Memory B cell (primary cell): ENCODE data around the gene HOXB1.

ENCODE experiments used
- ATAC-seq: fragments of 150-1000 bp; cut with Tn5 transposase; 2 replicates; pipeline ENCODE4 v1.10.0; 2021; ENCODE audit warnings: low read depth, mild to moderate bottlenecking, moderate library complexity
- DNase-seq, 2 donors: peaks; one replicate each; pipeline ENCODE4 v3.0.0; 2022; ENCODE audit warnings: low spot score in 2 of 2
- H3K27ac Mint-ChIP-seq: one replicate; pipeline ENCODE4 v1.8.0; 2022; ENCODE audit warnings: mild to moderate bottlenecking, moderate library complexity, mixed read lengths
- H3K27me3 Mint-ChIP-seq: one replicate; pipeline ENCODE4 v1.8.0; 2022; ENCODE audit warnings: mixed read lengths
- H3K36me3 Mint-ChIP-seq: one replicate; pipeline ENCODE4 v1.8.0; 2022; ENCODE audit warnings: mild to moderate bottlenecking, mixed read lengths
- H3K4me1 Mint-ChIP-seq: one replicate; pipeline ENCODE4 v1.8.0; 2022; ENCODE audit warnings: mixed read lengths
- H3K4me3 Mint-ChIP-seq: one replicate; pipeline ENCODE4 v1.8.0; 2022; ENCODE audit warnings: mild to moderate bottlenecking, moderate library complexity, mixed read lengths
- H3K9me3 Mint-ChIP-seq: one replicate; pipeline ENCODE4 v1.8.0; 2022; ENCODE audit warnings: mixed read lengths

The HOXB1 gene

DNA sequence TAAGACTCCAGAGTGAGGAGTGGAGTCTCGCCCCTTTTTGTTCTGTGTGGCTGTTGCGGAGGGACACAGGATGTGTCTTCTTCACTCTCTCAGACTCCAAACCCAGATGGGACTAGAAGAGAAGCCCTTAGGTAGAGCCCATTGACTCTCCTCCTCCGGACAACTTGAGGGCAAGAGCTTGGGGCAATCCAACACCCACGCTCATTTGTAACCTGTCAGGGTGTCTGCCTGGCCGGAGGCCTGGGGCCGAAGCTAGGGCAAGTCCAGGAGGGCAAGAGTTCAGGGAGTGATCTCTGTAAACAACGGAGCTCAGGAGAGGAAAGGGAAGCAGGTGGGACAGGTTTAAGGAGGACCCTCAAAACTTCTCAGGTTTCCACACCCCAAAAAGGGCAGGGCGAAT, 1.4 kb upstream of the HOXB1 start:
- Mint-ChIP-seq H3K27ac (no peak overlapping the region), H3K36me3 (no peaks in the 10 kb centered on the region), H3K27me3 (peaks cover 13% of the 10 kb centered on the region), H3K9me3 (no peaks in the 10 kb centered on the region), H3K4me1 (no peaks in the 10 kb centered on the region), H3K4me3 (no peak overlapping the region)
- DNase-seq (no peak), ATAC-seq (no peak)

DNA sequence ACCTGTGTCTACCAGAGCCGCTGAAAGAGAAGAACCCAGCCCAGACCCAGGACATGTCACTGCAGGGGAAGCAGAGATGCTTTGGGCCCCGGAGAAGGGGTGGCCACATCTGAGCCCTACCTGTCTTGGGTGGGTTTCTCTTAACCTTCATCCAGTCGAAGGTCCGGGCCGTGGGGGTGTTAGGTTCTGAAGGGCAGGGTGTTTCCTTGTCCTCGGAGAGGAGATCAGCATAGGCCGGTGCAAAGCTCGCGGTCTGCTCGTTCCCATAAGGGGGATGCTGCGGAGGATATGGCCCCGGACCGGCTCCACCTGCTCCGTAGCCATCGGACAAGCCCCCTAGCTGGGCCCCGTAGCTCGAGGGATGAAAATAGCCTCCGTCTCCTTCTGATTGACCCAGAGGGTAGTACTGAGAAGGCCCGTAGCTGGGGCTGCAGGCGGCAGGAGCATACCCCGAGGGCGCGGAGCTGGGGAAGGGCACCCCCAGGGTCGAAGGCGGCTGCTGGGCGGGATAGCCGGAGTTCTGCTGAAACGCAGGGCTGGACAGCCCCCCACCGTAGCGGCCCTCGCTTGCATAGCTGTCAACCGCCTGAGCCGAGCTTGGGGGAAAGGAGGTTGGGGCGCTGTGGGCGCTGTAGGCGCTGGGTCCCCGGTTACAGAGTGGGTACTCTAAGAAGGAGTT, 464 bp downstream of the HOXB1 start:
- Mint-ChIP-seq H3K4me1 (no peaks in the 10 kb centered on the region), H3K27ac (no peak overlapping the region), H3K4me3 (no peak overlapping the region), H3K27me3 (peaks cover 19% of the 10 kb centered on the region), H3K36me3 (no peaks in the 10 kb centered on the region), H3K9me3 (no peaks in the 10 kb centered on the region)
- no peak for ATAC-seq
- no peak for DNase-seq

DNA sequence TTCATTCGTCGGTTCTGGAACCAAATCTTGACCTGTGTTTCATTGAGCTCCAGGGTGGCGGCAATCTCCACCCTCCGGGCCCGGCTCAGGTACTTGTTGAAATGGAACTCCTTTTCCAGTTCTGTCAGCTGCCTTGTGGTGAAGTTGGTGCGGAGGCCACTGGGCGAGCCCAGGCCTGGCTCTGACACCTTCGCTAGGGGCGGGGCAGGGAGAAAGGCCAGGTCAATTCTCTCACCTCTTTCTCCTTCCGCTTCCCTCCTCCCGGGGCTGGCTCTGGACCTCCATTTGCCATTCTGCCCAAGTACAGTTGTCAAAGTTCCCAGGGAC, 1.2 kb downstream of the HOXB1 start:
- DNase-seq: no peak
- Mint-ChIP-seq H3K4me3 (no peak overlapping the region), H3K4me1 (no peaks in the 10 kb centered on the region), H3K27ac (no peak overlapping the region), H3K27me3 (peaks cover 22% of the 10 kb centered on the region), H3K36me3 (no peaks in the 10 kb centered on the region), H3K9me3 (no peaks in the 10 kb centered on the region)
- ATAC-seq: no peak

DNA sequence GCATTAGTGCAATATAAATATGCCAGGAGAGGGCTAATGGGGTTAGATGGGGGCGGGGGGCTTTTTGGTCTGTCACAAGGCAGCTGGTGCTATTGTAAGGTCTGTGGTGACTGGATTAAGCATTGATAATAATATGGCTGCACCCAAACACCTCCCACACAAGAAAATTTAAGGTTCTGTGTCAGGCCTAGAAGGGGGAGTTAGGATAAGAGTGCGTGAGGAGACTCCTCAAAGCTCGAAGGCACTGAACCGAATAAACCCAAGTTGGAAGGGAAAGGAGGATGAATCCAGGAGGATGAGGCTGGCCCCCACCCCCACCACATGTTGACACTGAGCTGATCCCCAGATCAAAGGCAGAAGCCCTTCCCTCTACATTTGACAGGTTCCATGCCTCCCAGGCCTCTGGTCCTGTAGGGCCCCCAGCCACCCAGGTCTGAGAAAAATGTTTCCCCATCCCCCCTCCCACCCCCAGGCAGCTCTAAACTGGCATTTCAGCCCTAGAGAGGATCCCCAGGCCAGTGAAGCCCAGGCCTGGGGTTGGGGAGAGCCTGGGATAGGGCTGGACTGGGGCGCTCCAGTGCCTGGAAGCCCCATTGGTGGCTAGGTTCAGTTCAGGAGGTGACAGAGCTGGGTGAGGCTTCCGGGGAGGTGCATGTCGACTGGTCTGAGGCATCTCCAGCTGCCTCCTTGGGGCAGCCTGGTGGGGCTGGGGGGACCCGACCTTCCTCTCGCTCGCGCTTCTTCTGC, 1.7 kb downstream of the HOXB1 start:
- Mint-ChIP-seq H3K36me3 (no peaks in the 10 kb centered on the region), H3K4me1 (no peaks in the 10 kb centered on the region), H3K27ac (no peak overlapping the region), H3K9me3 (no peaks in the 10 kb centered on the region), H3K27me3 (peaks cover 22% of the 10 kb centered on the region), H3K4me3 (no peak overlapping the region)
- ATAC-seq (no peak), DNase-seq (no peak)

DNA sequence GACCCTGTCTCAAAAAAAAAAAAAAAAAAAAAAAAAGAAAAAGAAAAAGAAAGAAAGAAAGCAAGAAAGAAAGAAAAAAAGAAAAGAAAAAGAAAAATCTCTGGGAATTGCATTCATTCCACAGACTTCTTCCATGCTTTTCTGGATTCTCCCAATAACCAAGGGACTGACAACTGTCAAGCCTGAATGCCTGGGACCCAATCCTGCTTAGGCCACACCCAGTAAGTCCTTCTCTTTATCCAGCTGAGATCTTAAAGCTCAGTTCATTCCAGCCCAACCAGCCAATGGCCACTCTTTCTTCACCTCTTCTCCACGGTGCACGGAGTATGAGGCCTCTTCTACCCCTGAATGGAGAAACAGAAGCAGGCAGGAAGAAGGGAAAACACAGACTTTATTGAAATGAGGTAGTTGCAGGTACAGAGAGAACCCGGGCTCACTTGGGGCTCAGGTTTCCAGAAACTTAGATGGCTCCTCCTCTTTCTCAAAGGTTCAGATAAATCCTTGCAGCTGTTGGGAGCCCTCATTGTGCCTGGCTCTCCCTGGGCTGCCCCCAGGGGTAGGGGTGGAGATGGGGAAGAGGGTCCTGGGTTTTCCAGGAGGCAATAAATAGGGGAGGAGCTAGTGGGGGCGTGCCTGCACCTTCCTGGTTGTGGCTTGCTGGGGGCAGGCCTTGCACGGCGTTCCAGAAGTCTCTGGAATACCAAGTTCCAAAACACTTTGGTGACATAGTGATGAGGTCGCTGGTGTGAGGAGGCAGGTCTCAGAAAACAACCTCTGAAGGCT, 2.5 kb downstream of the HOXB1 start:
- no peak for ATAC-seq
- Mint-ChIP-seq H3K27ac (no peak overlapping the region), H3K4me1 (no peaks in the 10 kb centered on the region), H3K9me3 (no peaks in the 10 kb centered on the region), H3K36me3 (no peaks in the 10 kb centered on the region), H3K4me3 (no peak overlapping the region), H3K27me3 (peaks cover 24% of the 10 kb centered on the region)
- DNase-seq: no peak

DNA sequence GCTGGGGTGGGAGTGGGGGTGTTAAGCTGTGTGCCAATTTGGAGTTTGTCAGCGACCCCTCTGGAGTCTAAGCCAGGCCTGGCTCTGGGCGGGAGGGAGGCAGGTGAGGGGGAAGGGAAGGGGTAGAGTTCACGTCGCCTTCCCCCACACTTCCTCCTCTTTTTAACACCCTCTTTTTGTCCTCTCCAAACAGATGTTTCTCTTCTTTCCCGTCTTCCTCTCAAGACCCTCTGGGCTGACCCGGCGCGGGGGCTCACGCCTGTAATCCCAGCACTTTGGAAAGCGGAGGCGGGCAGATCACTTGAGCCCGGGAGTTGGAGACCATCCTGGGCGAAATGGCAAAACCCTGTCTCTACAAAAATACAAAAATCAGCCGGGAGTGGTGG, 3.3 kb downstream of the HOXB1 start:
- no peaks in the 10 kb centered on the region for H3K36me3 Mint-ChIP-seq
- ATAC-seq (no peak), DNase-seq (no peak)
- H3K27me3 Mint-ChIP-seq: peaks cover 24% of the 10 kb centered on the region
- H3K27ac Mint-ChIP-seq: no peak overlapping the region
- H3K4me1 Mint-ChIP-seq: no peaks in the 10 kb centered on the region
- no peak overlapping the region for H3K4me3 Mint-ChIP-seq
- H3K9me3 Mint-ChIP-seq: no peaks in the 10 kb centered on the region

DNA sequence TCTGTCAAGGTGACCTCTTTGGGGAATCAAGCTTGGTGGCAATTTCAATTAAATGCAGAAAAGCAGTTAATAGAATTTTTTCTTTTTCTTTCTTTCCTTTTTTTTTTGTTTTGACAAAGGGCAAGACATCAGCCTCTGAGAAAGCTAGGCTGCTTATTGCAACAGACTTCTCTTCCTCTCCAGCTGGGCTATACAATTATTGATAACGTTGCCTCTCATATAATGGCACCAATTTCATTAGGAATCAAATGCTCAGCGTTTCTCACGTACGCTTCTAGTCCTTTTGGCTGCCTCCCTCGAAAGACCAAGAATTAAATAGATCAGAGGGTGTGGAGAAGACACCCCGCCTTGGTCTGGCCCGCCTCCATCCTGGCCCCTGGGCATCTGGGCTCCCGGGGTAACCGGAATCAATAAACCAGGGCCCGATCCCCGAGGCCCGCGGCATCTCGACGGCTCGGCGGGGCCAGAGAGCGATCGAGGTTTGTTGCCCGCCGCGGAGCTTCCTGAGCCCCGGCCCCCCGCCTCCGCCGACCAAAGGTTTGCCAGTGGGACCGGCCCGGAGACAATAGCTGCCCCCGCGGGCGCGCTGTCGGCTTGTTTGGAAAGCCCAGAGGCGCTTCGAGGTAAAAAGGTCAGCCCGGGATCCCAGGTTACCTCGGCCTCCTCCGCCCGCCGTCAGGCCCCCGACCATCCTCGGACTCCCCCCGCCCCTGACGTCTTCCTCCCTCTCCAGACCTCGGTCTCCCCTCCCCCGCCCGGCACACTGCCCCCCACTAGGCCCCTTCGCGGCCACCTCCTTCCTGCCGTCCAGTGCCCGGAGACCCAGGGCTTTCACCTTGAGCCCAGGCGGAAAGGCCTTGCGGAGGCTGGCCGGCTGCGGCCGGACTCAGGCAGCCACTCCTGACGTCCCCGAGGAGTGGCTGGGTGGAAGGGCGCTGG, 3.9 kb downstream of the HOXB1 start:
- Mint-ChIP-seq H3K36me3 (no peaks in the 10 kb centered on the region), H3K4me3 (no peak overlapping the region), H3K4me1 (no peaks in the 10 kb centered on the region), H3K27me3 (peaks cover 26% of the 10 kb centered on the region), H3K27ac (no peak overlapping the region), H3K9me3 (no peaks in the 10 kb centered on the region)
- ATAC-seq: no peak
- DNase-seq: no peak

DNA sequence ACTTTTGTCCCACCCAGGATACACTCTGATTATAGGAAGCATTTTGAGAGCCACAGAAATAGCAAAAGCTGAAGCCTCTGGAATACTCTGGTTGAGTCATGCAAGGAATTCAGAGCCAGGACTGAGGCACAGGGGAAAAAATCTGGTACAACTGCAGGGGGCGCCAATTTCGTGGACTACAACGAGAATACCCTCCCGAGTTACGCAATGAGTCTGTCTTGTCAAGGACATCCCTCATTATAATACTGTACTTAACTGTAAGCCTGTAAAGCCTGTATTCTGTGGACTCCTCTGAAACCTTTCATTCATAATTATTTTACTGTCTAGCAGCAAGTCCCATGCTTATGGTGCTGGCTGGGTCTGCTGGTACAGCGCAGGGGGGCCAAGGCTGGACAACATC, 7.8 kb downstream of the HOXB1 start:
- H3K9me3 Mint-ChIP-seq: no peaks in the 10 kb centered on the region
- no peaks in the 10 kb centered on the region for H3K36me3 Mint-ChIP-seq
- H3K4me1 Mint-ChIP-seq: no peaks in the 10 kb centered on the region
- DNase-seq: no peak
- H3K27me3 Mint-ChIP-seq: peaks cover 31% of the 10 kb centered on the region
- H3K4me3 Mint-ChIP-seq: no peak overlapping the region
- no peak for ATAC-seq
- H3K27ac Mint-ChIP-seq: no peak overlapping the region

DNA sequence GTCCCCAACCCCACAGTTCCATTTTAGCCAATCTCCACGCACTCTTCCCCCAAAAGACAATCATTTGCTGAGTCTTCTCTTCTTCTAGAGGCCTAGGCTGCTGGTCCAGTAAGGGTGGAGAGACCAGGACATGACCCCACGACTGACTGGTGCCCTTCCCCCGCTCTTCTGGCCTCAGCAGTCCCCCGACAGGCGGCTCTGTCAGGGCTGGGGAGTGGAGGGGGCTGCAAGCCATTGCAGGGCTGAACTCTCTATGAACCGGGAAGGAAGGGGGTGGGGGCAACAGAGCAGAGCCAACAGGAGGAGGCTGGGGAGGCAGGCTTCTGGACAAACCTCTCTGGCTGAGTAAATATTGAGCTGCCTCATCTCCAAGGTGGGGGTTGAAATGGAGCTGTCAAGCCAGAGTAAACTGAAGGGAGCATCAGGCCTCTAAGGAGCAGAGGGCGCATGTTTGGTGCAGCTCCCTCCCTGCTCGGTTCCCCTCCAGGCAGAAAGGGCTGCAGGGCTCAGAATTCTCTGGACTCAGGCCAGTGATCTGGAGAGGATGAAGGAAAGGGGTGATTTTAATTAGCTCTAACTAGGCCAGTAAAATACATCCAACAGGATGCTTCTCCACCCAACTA, 8.7 kb downstream of the HOXB1 start:
- no peaks in the 10 kb centered on the region for H3K9me3 Mint-ChIP-seq
- no peak overlapping the region for H3K27ac Mint-ChIP-seq
- no peak for ATAC-seq
- DNase-seq: no peak
- H3K36me3 Mint-ChIP-seq: no peaks in the 10 kb centered on the region
- peaks cover 5% of the 10 kb centered on the region for H3K4me1 Mint-ChIP-seq
- H3K4me3 Mint-ChIP-seq: no peak overlapping the region
- peaks cover 28% of the 10 kb centered on the region for H3K27me3 Mint-ChIP-seq

DNA sequence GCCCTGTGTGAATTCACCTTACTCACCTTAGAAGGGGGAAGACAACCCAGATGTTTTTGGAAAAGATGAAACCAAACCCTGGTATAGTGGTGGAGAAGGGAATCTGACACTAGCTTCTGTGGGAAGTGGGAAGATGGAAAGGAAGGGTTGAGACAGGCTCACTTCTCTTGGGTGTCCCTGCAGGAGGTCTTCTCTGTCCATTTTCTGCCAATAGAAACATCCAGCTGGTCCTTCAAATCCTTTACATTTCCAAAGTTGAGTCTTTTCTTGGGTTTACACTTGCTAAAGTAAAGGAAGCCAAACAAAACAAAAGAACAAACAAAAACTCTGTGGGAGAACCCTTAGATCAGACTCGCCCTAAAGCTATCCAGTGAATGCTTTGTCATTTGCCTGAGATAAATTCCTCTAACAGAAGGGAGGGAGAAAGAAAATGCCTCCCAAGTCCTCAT, 10.2 kb downstream of the HOXB1 start:
- no peak for ATAC-seq
- no peak overlapping the region for H3K27ac Mint-ChIP-seq
- no peaks in the 10 kb centered on the region for H3K36me3 Mint-ChIP-seq
- no peak overlapping the region for H3K4me3 Mint-ChIP-seq
- H3K27me3 Mint-ChIP-seq: peaks cover 25% of the 10 kb centered on the region
- no peaks in the 10 kb centered on the region for H3K9me3 Mint-ChIP-seq
- no peak for DNase-seq
- H3K4me1 Mint-ChIP-seq: peaks cover 5% of the 10 kb centered on the region

DNA sequence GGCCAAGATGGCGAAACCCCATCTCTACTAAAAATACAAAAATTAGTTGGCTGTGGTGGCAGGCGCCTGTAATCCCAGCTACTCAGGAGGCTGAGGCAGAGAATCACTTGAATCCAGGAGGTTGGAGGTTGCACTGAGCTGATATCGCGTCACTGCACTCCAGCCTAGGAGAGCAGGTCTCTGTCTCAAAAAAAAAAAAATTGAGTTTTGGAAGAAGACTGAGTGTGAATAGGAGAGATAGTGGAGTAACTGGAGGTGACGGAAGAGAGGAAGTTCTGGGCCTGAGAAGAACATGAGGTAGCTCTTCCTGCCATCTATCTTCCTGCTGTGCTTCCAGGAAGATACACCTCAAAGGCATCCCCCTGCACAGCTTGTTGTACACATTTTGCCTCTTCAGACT, 11.4 kb downstream of the HOXB1 start:
- H3K27me3 Mint-ChIP-seq: peaks cover 27% of the 10 kb centered on the region
- no peak for DNase-seq
- H3K27ac Mint-ChIP-seq: no peak overlapping the region
- ATAC-seq: no peak
- no peak overlapping the region for H3K4me3 Mint-ChIP-seq
- H3K4me1 Mint-ChIP-seq: peaks cover 5% of the 10 kb centered on the region
- no peaks in the 10 kb centered on the region for H3K9me3 Mint-ChIP-seq
- no peaks in the 10 kb centered on the region for H3K36me3 Mint-ChIP-seq

DNA sequence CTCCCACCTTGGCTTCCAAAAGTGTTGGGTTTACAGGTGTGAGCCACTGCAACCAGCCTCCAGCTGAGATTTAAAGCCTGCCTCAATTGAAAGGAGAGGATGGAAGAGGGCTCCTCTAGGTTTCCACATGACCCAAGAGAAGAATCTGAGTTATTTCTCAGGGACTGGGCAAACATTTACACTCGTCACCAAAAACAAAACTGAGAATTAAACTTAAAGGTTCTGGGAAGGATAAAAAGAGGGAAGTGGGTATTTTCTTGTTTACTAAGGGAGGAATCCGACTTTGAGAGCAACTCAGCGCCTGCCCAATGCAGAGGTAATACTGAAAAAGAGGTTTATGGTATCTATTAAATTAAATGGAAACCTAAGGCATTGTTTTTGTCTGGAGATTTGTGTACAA, 13.3 kb downstream of the HOXB1 start:
- Mint-ChIP-seq H3K4me3 (no peak overlapping the region), H3K27me3 (peaks cover 30% of the 10 kb centered on the region), H3K9me3 (no peaks in the 10 kb centered on the region), H3K27ac (no peak overlapping the region), H3K4me1 (peaks cover 5% of the 10 kb centered on the region), H3K36me3 (no peaks in the 10 kb centered on the region)
- ATAC-seq (peak; percentile 45), DNase-seq (no peak)
